K562 (cell line): ENCODE measurements around the gene DNMT1. TPM values are rescaled to one million over a fixed set of nuclear protein-coding genes. Genes with fewer than 3 reads are reported as not detected.

ENCODE experiments used
- CHD7 ChIP-seq: fragments of 200-600 bp; sonication (generic); IDR thresholded peaks from one replicate; pipeline ENCODE4 v1.6.1; 2012; ENCODE audit warnings: mild to moderate bottlenecking, low read depth, low read length, inconsistent platforms
- FIP1L1 ChIP-seq: fragments of 200-400 bp; formaldehyde crosslinking; IDR thresholded peaks from 2 replicates; pipeline ENCODE4 v1.6.1; 2018; ENCODE audit warnings: mild to moderate bottlenecking, low read depth, low read length; ENCODE audit not compliant: poor library complexity, severe bottlenecking
- MAX ChIP-seq: sonication (generic); formaldehyde crosslinking; IDR thresholded peaks from 2 replicates; pipeline ENCODE4 v1.9.0; 2022; ENCODE audit warnings: mild to moderate bottlenecking, missing genetic modification reagents
- POLR2A ChIP-seq: fragments of 450-650 bp; conservative IDR thresholded peaks from 2 replicates; pipeline ENCODE4 v1.6.1; 2016
- RBM34 ChIP-seq: fragments of 200-400 bp; formaldehyde crosslinking; IDR thresholded peaks from 2 replicates; pipeline ENCODE4 v1.6.1; 2018; ENCODE audit warnings: low read length, borderline replicate concordance; ENCODE audit not compliant: insufficient read depth
- SRSF1 ChIP-seq: fragments of 200-400 bp; formaldehyde crosslinking; IDR thresholded peaks from 2 replicates; pipeline ENCODE4 v1.6.1; 2017; ENCODE audit warnings: mild to moderate bottlenecking, low read depth, low read length, moderate library complexity
- TFAP4 ChIP-seq: sonication (generic); formaldehyde crosslinking; IDR thresholded peaks from 2 replicates; pipeline ENCODE4 v1.8.0; 2022; ENCODE audit warnings: missing genetic modification reagents, mild to moderate bottlenecking, moderate library complexity, borderline replicate concordance
- ZNF609 ChIP-seq: sonication (generic); formaldehyde crosslinking; IDR thresholded peaks from 2 replicates; pipeline ENCODE4 v1.8.1; 2023; ENCODE audit warnings: missing genetic modification reagents, mild to moderate bottlenecking, borderline replicate concordance
- polyA plus RNA-seq, 8 experiments: library from polyadenylated mRNA; depleted of rRNA in 4 of 8; stranded (reverse) in 5 of 8; unstranded in 3 of 8; fragments of >200 nt; fragmentation: Nextera tagmentation in 2 of 8; fragmentation: Illumina TruSeq in 1 of 8; extraction: Ambion mirVana in 2 of 8; extraction: Trizol in 1 of 8; gene quantifications; 2 replicates each; pipeline versions ENCODE4 v1.2.1 to v1.2.3, GENCODE V29; 2011 to 2014; ENCODE audit warnings: inconsistent platforms in 1 of 8, missing spikeins in 1 of 8
- total RNA-seq, 7 experiments: library from RNA; depleted of rRNA in 6 of 7; stranded (reverse); fragments of >200 nt in 6 of 7; fragmentation: Illumina TruSeq in 2 of 7; extraction: Trizol in 2 of 7; gene quantifications; 2 replicates each; pipeline versions ENCODE4 v1.2.1 to v1.2.3, GENCODE V29; 2011 to 2021; ENCODE audit warnings: low replicate concordance in 1 of 7

Gene DNMT1
- total and polyA plus RNA-seq, 9 of the 15 experiments (the other 6 are each of a cell fraction or from before 2014, with no cell fraction given), result 80.1 to 271 (median 121) TPM

GRCh38 chr19:10115392-10116084 is 79.2 kb downstream of the DNMT1 start (continued):
- TF ChIP-seq CHD7, result peak; percentile 2
- peak; percentile 80 for TF ChIP-seq FIP1L1
- TF ChIP-seq SRSF1, result 0 out of 2 replicates have a peak, but pooled peaks have one; percentile 14
- TF ChIP-seq TFAP4 (CRISPR knock-in tag), result no peak
- TF ChIP-seq RBM34, result no peak
- TF ChIP-seq MAX, result peak; percentile 30; the same call in 1 of the 2 replicates
- TF ChIP-seq ZNF609 (CRISPR knock-in tag), result peak; percentile 31; the same call in 1 of the 2 replicates
- peak; percentile 67 for TF ChIP-seq POLR2A
